ENCODE measurements around the gene ANKIB1. TPM values are rescaled to one million over a fixed set of nuclear protein-coding genes. Genes with fewer than 3 reads are reported as not detected.

The ANKIB1 gene
- total RNA-seq, 1 donor from 2014 or later: 58.7 TPM

DNA sequence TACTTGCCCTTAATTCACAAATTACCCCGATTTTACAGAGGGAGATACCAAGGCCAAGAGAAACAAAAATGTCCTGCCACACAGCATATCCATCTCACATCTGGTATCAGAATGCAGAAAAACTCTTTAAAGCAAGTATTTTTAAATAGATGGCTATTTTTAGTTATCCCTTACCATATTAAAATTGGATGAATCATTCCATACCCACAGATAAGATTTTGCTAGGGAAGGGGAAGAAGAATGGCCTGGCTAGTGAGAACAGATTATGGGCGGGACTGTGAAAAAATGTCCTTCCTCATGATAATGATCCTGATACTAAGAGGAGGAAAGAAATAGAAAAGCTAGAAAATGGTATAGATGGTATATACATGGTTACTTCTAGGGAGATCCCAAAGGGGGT is 121.0 kb downstream of the ANKIB1 start:
- Mint-ChIP-seq H3K27ac (no peak overlapping the region), H3K4me1 (ENCODE audit: unreplicated experiment) (no peaks in the 10 kb centered on the region), H3K36me3 (peaks cover 31% of the 10 kb centered on the region), H3K27me3 (no peaks in the 10 kb centered on the region), H3K4me3 (no peak overlapping the region), H3K9me3 (no peaks in the 10 kb centered on the region)
- no peak for DNase-seq (ENCODE audit: extremely low spot score, unreplicated experiment)
- TF ChIP-seq, protein P1, sequence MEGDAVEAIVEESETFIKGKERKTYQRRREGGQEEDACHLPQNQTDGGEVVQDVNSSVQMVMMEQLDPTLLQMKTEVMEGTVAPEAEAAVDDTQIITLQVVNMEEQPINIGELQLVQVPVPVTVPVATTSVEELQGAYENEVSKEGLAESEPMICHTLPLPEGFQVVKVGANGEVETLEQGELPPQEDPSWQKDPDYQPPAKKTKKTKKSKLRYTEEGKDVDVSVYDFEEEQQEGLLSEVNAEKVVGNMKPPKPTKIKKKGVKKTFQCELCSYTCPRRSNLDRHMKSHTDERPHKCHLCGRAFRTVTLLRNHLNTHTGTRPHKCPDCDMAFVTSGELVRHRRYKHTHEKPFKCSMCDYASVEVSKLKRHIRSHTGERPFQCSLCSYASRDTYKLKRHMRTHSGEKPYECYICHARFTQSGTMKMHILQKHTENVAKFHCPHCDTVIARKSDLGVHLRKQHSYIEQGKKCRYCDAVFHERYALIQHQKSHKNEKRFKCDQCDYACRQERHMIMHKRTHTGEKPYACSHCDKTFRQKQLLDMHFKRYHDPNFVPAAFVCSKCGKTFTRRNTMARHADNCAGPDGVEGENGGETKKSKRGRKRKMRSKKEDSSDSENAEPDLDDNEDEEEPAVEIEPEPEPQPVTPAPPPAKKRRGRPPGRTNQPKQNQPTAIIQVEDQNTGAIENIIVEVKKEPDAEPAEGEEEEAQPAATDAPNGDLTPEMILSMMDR (conservative IDR thresholded peaks at IDR 0.05): no peak

DNA sequence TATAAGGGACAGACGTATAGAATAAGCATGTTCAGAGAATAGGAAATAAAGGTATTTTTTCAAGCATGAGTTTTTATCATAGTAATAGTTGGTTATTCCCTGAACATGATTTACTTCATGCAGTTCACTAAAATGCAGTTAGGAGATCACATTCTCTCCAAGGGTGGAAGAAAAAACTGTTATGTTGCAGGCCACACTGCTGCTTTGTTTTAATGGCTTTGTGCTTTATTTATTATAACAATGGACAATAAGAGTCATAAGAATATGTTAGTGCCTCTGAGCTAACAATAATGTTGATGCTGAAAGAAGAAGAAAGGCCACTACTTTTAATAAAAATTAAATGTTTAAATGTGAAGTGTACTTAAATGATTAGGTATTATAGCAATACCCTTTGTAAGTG is 123.0 kb downstream of the ANKIB1 start:
- Mint-ChIP-seq H3K4me3 (no peak overlapping the region), H3K9me3 (no peaks in the 10 kb centered on the region), H3K27ac (no peak overlapping the region), H3K27me3 (no peaks in the 10 kb centered on the region), H3K36me3 (peaks cover 25% of the 10 kb centered on the region), H3K4me1 (ENCODE audit: unreplicated experiment) (no peaks in the 10 kb centered on the region)
- no peak for DNase-seq (ENCODE audit: extremely low spot score, unreplicated experiment)
- TF ChIP-seq, protein P1 (conservative IDR thresholded peaks at IDR 0.05): no peak

DNA sequence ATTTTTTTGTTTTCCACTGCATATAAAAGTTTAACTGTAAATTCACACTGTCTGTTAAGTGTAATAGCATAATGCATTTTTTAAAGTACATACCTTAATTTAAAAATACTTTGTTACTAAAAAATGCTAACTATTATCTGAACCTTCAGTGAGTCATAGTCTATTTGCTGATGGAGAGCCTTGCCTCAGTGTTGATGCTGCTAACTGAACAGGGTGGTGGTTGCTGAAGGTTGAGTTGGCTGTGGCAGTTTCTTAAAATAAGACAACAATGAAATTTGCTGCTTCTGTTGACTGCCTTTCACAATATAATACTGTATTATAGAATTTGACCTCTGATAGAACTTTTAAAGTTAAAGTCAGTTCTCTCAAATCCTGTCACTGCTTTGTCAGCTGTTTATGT is 129.2 kb downstream of the ANKIB1 start:
- TF ChIP-seq, protein P1 (conservative IDR thresholded peaks at IDR 0.05): no peak
- H3K27me3 Mint-ChIP-seq: no peaks in the 10 kb centered on the region
- H3K36me3 Mint-ChIP-seq: peaks cover 24% of the 10 kb centered on the region
- no peaks in the 10 kb centered on the region for H3K9me3 Mint-ChIP-seq
- H3K27ac Mint-ChIP-seq: no peak overlapping the region
- no peak overlapping the region for H3K4me3 Mint-ChIP-seq
- no peaks in the 10 kb centered on the region for H3K4me1 Mint-ChIP-seq (ENCODE audit: unreplicated experiment)
- no peak for DNase-seq (ENCODE audit: extremely low spot score, unreplicated experiment)

DNA sequence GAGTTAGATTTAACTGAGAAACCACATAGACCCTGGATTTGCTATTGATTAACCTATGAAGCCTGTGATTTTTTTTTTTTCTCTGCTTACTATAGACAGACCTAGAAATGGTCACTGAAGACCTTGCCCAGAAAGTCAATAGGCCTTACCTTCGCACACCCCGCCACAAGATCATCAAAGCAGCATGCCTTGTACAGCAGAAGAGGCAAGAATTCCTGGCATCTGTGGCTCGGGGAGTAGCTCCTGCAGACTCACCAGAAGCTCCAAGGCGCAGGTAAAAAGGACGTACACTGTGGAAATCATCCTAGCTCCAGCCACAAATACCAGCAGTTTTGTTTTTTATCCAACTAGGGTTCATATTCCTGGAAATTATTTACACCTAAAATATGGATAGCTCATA is 145.3 kb downstream of the ANKIB1 start:
- TF ChIP-seq, protein P1 (conservative IDR thresholded peaks at IDR 0.05): no peak
- no peaks in the 10 kb centered on the region for H3K4me1 Mint-ChIP-seq (ENCODE audit: unreplicated experiment)
- no peak for DNase-seq (ENCODE audit: extremely low spot score, unreplicated experiment)
- peaks cover 12% of the 10 kb centered on the region for H3K36me3 Mint-ChIP-seq
- H3K27me3 Mint-ChIP-seq: no peaks in the 10 kb centered on the region
- H3K27ac Mint-ChIP-seq: no peak overlapping the region
- H3K4me3 Mint-ChIP-seq: no peak overlapping the region
- H3K9me3 Mint-ChIP-seq: no peaks in the 10 kb centered on the region

DNA sequence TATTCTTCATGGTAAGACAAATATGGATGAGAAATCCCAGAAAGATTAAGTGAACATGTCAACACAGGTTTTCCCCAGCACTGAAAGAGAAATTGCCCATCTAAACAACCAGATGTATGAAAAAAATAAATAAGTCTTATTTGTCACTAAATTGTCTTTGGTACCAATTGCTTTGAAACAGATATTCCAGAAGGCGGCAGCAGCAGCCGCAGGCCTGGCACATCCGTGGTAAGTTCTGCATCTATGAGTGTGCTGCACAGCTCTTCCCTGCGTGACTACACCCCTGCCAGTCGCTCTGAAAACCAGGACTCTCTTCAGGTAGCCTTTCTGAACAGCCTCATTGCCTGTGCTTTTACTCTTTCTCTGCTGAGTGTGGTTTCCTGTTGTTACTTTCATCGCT is 151.8 kb downstream of the ANKIB1 start:
- no peak overlapping the region for H3K4me3 Mint-ChIP-seq
- TF ChIP-seq, protein P1 (conservative IDR thresholded peaks at IDR 0.05): no peak
- H3K4me1 Mint-ChIP-seq (ENCODE audit: unreplicated experiment): no peaks in the 10 kb centered on the region
- H3K27me3 Mint-ChIP-seq: no peaks in the 10 kb centered on the region
- no peak for DNase-seq (ENCODE audit: extremely low spot score, unreplicated experiment)
- H3K36me3 Mint-ChIP-seq: peaks cover 7% of the 10 kb centered on the region
- H3K27ac Mint-ChIP-seq: no peak overlapping the region
- no peaks in the 10 kb centered on the region for H3K9me3 Mint-ChIP-seq

DNA sequence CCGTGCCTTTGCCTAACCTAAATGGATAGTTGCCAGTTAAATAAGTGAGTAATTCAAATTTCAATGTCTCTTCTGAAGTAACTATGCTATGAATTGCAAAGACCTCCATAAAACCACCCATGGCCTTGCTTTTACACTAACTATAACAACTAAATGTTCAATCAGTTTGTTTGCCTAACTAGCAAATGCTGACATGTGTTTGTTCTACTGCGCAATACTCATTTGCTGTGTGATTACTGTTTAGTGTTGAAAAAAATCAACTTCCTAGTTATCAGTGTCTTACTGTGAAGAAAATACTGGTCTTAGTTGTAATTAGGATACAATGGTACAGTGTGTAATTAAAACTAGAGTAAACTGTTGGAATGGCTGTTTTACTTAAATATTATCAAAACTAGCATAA is 154.2 kb downstream of the ANKIB1 start:
- Mint-ChIP-seq H3K4me3 (no peak overlapping the region), H3K27me3 (no peaks in the 10 kb centered on the region), H3K36me3 (peaks cover 13% of the 10 kb centered on the region), H3K4me1 (ENCODE audit: unreplicated experiment) (no peaks in the 10 kb centered on the region), H3K9me3 (no peaks in the 10 kb centered on the region), H3K27ac (no peak overlapping the region)
- DNase-seq (ENCODE audit: extremely low spot score, unreplicated experiment): no peak
- TF ChIP-seq, protein P1 (conservative IDR thresholded peaks at IDR 0.05): no peak

All from type B pancreatic cell (in vitro differentiated cells).